Upper lobe of right lung (tissue), 1 donor: ENCODE results near the gene PCARE. TPM values are rescaled to one million over a fixed set of nuclear protein-coding genes. Genes with fewer than 3 reads are reported as not detected.
A peak's percentile ranks its signal among the peaks of the same experiment; 100 is the strongest.

Experiments
- ATAC-seq: fragments of 200-7000 bp; cut with Tn5 transposase; one replicate; pipeline ENCODE4 v1.9.1; 2020; ENCODE audit warnings: mild to moderate bottlenecking, moderate library complexity
- DNase-seq: peaks from one replicate; pipeline ENCODE4 v3.0.0-alpha.2; 2020
- H3K27ac ChIP-seq: fragments of 200-600 bp; one replicate; pipeline ENCODE4 v1.8.0; 2022
- H3K27me3 ChIP-seq: fragments of 200-600 bp; one replicate; pipeline ENCODE4 v1.8.0; 2022; ENCODE audit warnings: mild to moderate bottlenecking
- H3K36me3 ChIP-seq: fragments of 200-600 bp; one replicate; pipeline ENCODE4 v1.8.0; 2022
- H3K4me1 ChIP-seq: fragments of 200-600 bp; one replicate; pipeline ENCODE4 v1.8.0; 2022
- H3K4me3 ChIP-seq: fragments of 200-600 bp; one replicate; pipeline ENCODE4 v1.8.0; 2022; ENCODE audit warnings: mild to moderate bottlenecking
- H3K9me3 ChIP-seq: fragments of 200-600 bp; one replicate; pipeline ENCODE4 v1.8.0; 2022
- intact Hi-C: fragments of 100-400 bp; cut with DNase I; formaldehyde crosslinking; loops from one replicate; pipeline ENCODE4 v1.11.0; 2022
- total RNA-seq: library from RNA; stranded (reverse); fragmentation: NEBNext Ultra II Directional; extraction: Animal tissue kit (Norgen Biotek cat#: 25700); gene quantifications from one replicate; pipeline ENCODE4 v1.2.1, GENCODE V29; 2021
- TF ChIP-seq, protein P1 (sequence below): fragments of 200-600 bp; IDR thresholded peaks from one replicate; pipeline ENCODE4 v1.8.0; 2022; ENCODE audit warnings: antibody characterized with exemption
- donor health status: DM: no; HTN: yes; CAD: no; lungs with severe emphysema.

PCARE gene
- total RNA-seq, 1 donor from 2014 or later: 0.55 TPM

- Histone ChIP-seq H3K36me3 (no peaks in the 10 kb centered on the region), H3K27ac (no peak overlapping the region), H3K4me1 (no peaks in the 10 kb centered on the region), H3K27me3 (no peaks in the 10 kb centered on the region), H3K4me3 (no peak overlapping the region), H3K9me3 (no peaks in the 10 kb centered on the region)
- intact Hi-C loops: no loop called here
- TF ChIP-seq, protein P1, sequence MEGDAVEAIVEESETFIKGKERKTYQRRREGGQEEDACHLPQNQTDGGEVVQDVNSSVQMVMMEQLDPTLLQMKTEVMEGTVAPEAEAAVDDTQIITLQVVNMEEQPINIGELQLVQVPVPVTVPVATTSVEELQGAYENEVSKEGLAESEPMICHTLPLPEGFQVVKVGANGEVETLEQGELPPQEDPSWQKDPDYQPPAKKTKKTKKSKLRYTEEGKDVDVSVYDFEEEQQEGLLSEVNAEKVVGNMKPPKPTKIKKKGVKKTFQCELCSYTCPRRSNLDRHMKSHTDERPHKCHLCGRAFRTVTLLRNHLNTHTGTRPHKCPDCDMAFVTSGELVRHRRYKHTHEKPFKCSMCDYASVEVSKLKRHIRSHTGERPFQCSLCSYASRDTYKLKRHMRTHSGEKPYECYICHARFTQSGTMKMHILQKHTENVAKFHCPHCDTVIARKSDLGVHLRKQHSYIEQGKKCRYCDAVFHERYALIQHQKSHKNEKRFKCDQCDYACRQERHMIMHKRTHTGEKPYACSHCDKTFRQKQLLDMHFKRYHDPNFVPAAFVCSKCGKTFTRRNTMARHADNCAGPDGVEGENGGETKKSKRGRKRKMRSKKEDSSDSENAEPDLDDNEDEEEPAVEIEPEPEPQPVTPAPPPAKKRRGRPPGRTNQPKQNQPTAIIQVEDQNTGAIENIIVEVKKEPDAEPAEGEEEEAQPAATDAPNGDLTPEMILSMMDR: no peak
- no peak for ATAC-seq
- DNase-seq: no peak
These were observed 27.1 kb downstream of the PCARE start for GRCh38 chr2:29047083-29047845.

DNA sequence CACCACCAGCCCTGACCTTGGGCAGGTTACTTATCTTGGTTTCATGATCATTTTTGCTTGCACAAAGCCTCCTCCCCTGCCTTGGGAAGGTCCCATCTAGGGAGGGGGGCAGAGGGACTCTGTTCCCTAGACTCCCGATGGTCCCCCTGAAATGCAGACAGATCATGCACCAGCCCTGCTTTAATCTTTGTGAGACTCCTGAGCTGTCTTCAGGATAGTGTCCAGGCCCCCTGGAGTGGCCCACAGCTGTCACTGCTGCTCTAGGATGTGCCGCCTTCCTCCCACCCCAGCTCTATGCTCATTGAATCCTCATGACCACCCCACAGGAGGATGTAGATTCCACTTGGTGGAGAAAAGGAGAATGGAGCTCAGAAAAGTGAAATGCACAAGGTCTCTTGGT, 28.0 kb downstream of the PCARE start:
- DNase-seq: no peak
- Histone ChIP-seq H3K27ac (no peak overlapping the region), H3K9me3 (no peaks in the 10 kb centered on the region), H3K27me3 (no peaks in the 10 kb centered on the region), H3K36me3 (no peaks in the 10 kb centered on the region), H3K4me1 (no peaks in the 10 kb centered on the region), H3K4me3 (no peak overlapping the region)
- intact Hi-C loops: no loop called here
- no peak for ATAC-seq
- TF ChIP-seq, protein P1: no peak

DNA sequence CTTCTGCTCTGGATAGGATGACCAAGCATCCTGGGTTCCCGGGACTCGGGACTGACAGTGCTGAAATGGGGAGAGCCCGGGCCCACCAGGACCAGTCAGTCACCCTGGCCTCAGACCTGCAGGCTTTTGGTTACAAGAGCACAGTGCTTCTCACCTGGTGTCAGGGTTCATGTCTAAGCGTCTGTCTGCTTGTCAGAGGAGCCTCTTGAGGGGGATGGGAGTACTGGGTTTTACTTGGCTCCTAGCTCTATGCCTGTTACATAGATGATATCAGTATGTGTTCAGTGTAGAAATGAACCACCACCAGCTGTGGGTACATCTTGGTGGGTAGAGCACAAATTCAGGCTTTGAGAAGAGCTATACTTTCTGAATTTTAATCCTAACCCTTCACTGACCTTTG, 29.9 kb downstream of the PCARE start:
- Histone ChIP-seq H3K4me1 (no peaks in the 10 kb centered on the region), H3K27ac (no peak overlapping the region), H3K4me3 (no peak overlapping the region), H3K27me3 (no peaks in the 10 kb centered on the region), H3K9me3 (no peaks in the 10 kb centered on the region), H3K36me3 (no peaks in the 10 kb centered on the region)
- no peak for ATAC-seq
- intact Hi-C loops: no loop called here
- no peak for DNase-seq
- TF ChIP-seq, protein P1: no peak

GRCh38 chr2:29042561-29043075, 31.7 kb downstream of the PCARE start:
- Histone ChIP-seq H3K27me3 (no peaks in the 10 kb centered on the region), H3K4me1 (no peaks in the 10 kb centered on the region), H3K36me3 (no peaks in the 10 kb centered on the region), H3K4me3 (no peak overlapping the region), H3K27ac (no peak overlapping the region), H3K9me3 (no peaks in the 10 kb centered on the region)
- ATAC-seq (peak; percentile 17), DNase-seq (no peak)
- TF ChIP-seq, protein P1: no peak
- intact Hi-C loops: no loop called here

DNA sequence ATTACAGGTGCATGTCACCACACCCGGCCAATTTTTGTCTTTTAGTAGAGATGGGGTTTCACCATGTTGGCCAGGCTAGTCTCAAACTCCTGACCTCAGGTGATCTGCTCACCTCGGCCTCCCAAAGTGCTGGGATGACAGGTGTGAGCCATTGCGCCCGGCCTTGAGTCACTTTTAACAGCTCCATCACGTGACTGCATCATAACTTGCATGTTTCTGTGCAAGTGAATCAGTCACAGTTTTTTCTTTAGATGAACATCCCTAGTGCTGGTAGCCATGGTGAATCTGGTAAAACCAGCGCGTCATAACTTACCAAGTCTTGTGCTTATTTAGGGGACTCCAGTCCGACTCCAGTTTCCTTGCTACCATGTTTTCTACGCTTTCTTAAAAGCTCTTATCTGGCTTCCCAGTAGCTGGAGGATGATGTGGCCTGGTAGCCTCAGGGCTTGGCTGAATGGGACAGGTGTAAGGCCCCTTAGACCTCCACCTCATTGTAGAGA, 33.1 kb downstream of the PCARE start:
- Histone ChIP-seq H3K4me3 (no peak overlapping the region), H3K9me3 (no peaks in the 10 kb centered on the region), H3K27me3 (no peaks in the 10 kb centered on the region), H3K27ac (no peak overlapping the region), H3K4me1 (no peaks in the 10 kb centered on the region), H3K36me3 (no peaks in the 10 kb centered on the region)
- ATAC-seq (no peak), DNase-seq (no peak)
- TF ChIP-seq, protein P1: no peak
- intact Hi-C loops: no loop called here
